ENCODE data around the gene ZEB2.

GRCh38 chr2:144501118-144501517 lies 18.8 kb downstream of the ZEB2 start:
- TF ChIP-seq, protein P1, sequence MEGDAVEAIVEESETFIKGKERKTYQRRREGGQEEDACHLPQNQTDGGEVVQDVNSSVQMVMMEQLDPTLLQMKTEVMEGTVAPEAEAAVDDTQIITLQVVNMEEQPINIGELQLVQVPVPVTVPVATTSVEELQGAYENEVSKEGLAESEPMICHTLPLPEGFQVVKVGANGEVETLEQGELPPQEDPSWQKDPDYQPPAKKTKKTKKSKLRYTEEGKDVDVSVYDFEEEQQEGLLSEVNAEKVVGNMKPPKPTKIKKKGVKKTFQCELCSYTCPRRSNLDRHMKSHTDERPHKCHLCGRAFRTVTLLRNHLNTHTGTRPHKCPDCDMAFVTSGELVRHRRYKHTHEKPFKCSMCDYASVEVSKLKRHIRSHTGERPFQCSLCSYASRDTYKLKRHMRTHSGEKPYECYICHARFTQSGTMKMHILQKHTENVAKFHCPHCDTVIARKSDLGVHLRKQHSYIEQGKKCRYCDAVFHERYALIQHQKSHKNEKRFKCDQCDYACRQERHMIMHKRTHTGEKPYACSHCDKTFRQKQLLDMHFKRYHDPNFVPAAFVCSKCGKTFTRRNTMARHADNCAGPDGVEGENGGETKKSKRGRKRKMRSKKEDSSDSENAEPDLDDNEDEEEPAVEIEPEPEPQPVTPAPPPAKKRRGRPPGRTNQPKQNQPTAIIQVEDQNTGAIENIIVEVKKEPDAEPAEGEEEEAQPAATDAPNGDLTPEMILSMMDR (IDR thresholded peaks at IDR 0.05; ENCODE audit: poor library complexity, severe bottlenecking) = no peak
- TF ChIP-seq EZH2 (IDR thresholded peaks at IDR 0.05; ENCODE audit: borderline replicate concordance, insufficient read depth, low read length, poor library complexity, severe bottlenecking) (no peak), REST (IDR thresholded peaks at IDR 0.05; ENCODE audit: borderline replicate concordance) (no peak), TAF1 (IDR thresholded peaks at IDR 0.05; ENCODE audit: low read depth) (no peak), MXI1 (conservative IDR thresholded peaks at IDR 0.05; ENCODE audit: poor library complexity, severe bottlenecking) (no peak), EP300 (conservative IDR thresholded peaks at IDR 0.05; ENCODE audit: poor library complexity, severe bottlenecking) (no peak), RAD21 (conservative IDR thresholded peaks at IDR 0.05) (no peak), POLR2AphosphoS5 (IDR thresholded peaks at IDR 0.05) (no peak), SMC3 (conservative IDR thresholded peaks at IDR 0.05; ENCODE audit: poor library complexity) (no peak)
